ENCODE results near the gene SMIM43. TPM values are rescaled to one million over a fixed set of nuclear protein-coding genes. Genes with fewer than 3 reads are reported as not detected.
A peak's percentile ranks its signal among the peaks of the same experiment; 100 is the strongest.

SMIM43 gene
- total and polyA plus RNA-seq, 4 donors = 0.07 to 18.2 (median 0.16) TPM

DNA sequence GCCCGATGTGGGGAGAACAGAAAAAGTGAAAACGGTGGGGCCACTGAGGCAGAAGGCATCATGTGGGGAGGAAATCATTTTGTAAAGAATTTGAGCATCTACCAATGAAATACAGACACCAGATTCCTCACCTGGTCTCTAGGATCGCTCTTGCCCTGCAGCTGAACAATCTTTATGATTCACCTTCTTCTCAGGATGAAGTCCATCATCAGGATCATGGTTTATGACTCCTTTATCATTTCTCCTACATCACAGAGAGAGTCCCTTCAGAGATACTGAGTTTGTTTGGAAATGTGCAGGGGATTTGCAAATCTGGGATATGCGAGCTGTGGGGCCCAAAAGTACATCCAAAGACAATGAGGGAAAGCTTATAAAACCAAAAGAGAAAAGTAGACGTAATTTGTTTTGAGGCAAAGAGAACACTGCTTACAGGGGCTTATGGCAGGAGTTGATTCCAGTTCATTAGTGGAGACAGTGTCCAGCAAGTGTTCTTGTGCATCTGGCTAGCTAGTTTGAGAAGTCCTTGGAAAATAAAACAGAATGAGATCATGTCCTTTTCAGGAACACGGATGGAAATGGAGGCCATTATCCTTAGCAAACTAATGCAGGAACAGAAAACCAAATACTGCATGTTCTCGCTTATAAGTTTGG, 52.8 kb downstream of the SMIM43 start:
- H3K4me3 ChIP-seq = no peak overlapping the region
- no peaks in the 10 kb centered on the region for H3K27me3 ChIP-seq (ENCODE audit: control insufficient read depth in 3 of 3, insufficient read depth in 3 of 3, low read length in 2 of 3)
- 65 to 70% methylated on average over 7 of the region's 7 CpGs for WGBS, 2 donors
- DNase-seq (peak in 1 of 3 donors; percentile 34), ATAC-seq (ENCODE audit: insufficient read depth, low FRiP score) (no peak)
- H3K9me3 ChIP-seq (ENCODE audit: control insufficient read depth in 4 of 4, insufficient read depth in 3 of 4, low read length in 3 of 4) = no peaks in the 10 kb centered on the region
- peak overlapping the region in 1 of 2 donors; percentile 67 for H3K9ac ChIP-seq (ENCODE audit: insufficient read depth in 1 of 2, low read length in 2 of 2)
- peak overlapping the region; percentile 51 to 70 for H3K27ac ChIP-seq (ENCODE audit: low read depth in 1 of 2, low read length in 1 of 2)
- H3K36me3 ChIP-seq (ENCODE audit: control insufficient read depth in 4 of 4, insufficient read depth in 4 of 4, low read length in 4 of 4) = no peaks in the 10 kb centered on the region
- TF ChIP-seq CTCF (IDR thresholded peaks at IDR 0.05; ENCODE audit: control extremely low read depth, extremely low read depth) = no peak
- peaks cover 0 to 21% (median 0%) of the 10 kb centered on the region in 5 donors for H3K4me1 ChIP-seq (ENCODE audit: control insufficient read depth in 5 of 5, insufficient read depth in 5 of 5, low read length in 5 of 5)

DNA sequence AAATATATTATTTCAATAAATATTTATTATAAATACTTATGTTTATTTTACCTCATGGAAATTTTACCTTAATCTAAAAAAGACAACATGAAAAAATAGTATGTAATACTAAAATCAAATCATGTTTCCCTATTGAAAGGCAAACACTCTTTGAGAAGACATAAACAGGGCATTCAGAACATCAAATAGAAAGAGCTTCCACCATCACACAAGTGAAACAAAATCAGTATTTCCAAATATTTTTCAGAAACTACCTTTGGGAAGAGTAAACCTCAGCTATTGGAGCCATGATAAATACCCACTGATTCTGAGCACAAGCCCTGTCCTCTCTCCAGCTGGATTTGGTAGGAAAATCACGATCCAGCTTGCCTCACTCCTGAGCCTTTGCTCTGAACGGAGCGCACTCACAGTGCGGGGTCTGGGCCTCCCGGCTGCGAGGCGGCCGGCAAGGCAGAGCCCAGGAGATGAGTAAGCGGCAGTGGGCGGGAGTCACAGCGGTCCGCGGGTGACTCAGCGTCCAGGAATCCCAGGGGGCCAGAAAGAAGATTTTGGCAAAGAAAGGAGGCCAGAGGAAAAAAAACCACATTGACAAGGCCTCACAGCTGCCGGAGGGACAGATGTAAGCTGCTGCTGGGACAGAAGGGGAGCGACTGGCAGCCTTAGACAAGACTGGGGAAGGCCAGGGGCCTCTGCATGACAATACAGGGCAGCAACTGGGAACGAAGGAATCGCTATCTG, 53.5 kb downstream of the SMIM43 start:
- H3K4me1 ChIP-seq (ENCODE audit: control insufficient read depth in 5 of 5, insufficient read depth in 5 of 5, low read length in 5 of 5) = peaks cover 0 to 21% (median 0%) of the 10 kb centered on the region in 5 donors
- peak overlapping the region; percentile 51 to 70 for H3K27ac ChIP-seq (ENCODE audit: low read depth in 1 of 2, low read length in 1 of 2)
- H3K36me3 ChIP-seq (ENCODE audit: control insufficient read depth in 4 of 4, insufficient read depth in 4 of 4, low read length in 4 of 4) = no peaks in the 10 kb centered on the region
- no peaks in the 10 kb centered on the region for H3K27me3 ChIP-seq (ENCODE audit: control insufficient read depth in 3 of 3, insufficient read depth in 3 of 3, low read length in 2 of 3)
- H3K9me3 ChIP-seq (ENCODE audit: control insufficient read depth in 4 of 4, insufficient read depth in 3 of 4, low read length in 3 of 4) = no peaks in the 10 kb centered on the region
- no peak overlapping the region for H3K4me3 ChIP-seq
- 7 to 13% methylated on average over 18 of the region's 18 CpGs for WGBS, 2 donors
- peak; percentile 93 for ATAC-seq (ENCODE audit: insufficient read depth, low FRiP score)
- H3K9ac ChIP-seq (ENCODE audit: insufficient read depth in 1 of 2, low read length in 2 of 2) = peak overlapping the region in 1 of 2 donors; percentile 67
- peak; percentile 92 to 94 (median 94) for DNase-seq
- TF ChIP-seq CTCF (IDR thresholded peaks at IDR 0.05; ENCODE audit: control extremely low read depth, extremely low read depth) = no peak

GRCh38 chr4:121709766-121710405, 55.1 kb downstream of the SMIM43 start:
- peaks cover 0 to 21% (median 0%) of the 10 kb centered on the region in 5 donors for H3K4me1 ChIP-seq (ENCODE audit: control insufficient read depth in 5 of 5, insufficient read depth in 5 of 5, low read length in 5 of 5)
- no peaks in the 10 kb centered on the region for H3K27me3 ChIP-seq (ENCODE audit: control insufficient read depth in 3 of 3, insufficient read depth in 3 of 3, low read length in 2 of 3)
- no peaks in the 10 kb centered on the region for H3K9me3 ChIP-seq (ENCODE audit: control insufficient read depth in 4 of 4, insufficient read depth in 3 of 4, low read length in 3 of 4)
- no peaks in the 10 kb centered on the region for H3K36me3 ChIP-seq (ENCODE audit: control insufficient read depth in 4 of 4, insufficient read depth in 4 of 4, low read length in 4 of 4)
- no peak overlapping the region for H3K27ac ChIP-seq (ENCODE audit: low read depth in 1 of 2, low read length in 1 of 2)
- ATAC-seq (ENCODE audit: insufficient read depth, low FRiP score) (no peak), DNase-seq (no peak)
- H3K9ac ChIP-seq (ENCODE audit: insufficient read depth in 1 of 2, low read length in 2 of 2) = no peak overlapping the region
- H3K4me3 ChIP-seq = no peak overlapping the region
- TF ChIP-seq CTCF (IDR thresholded peaks at IDR 0.05; ENCODE audit: control extremely low read depth, extremely low read depth) = no peak
- 81 to 94% methylated on average over 3 of the region's 3 CpGs for WGBS, 2 donors

Other genes with a start within 250 kb of the SMIM43 start
- gene ANXA5, start 68.2 kb downstream of the SMIM43 start, total RNA-seq = 100 to 1,000 TPM; 250 to 406 TPM
- gene ANXA5, start 68.2 kb downstream of the SMIM43 start, polyA plus RNA-seq = 100 to 1,000 TPM; 440 to 479 TPM
- gene EXOSC9, start 36.2 kb upstream of the SMIM43 start, total RNA-seq = 10 to 100 TPM; 15.9 to 28.8 TPM
- 10 to 100 TPM; 21.8 to 30.9 TPM for gene EXOSC9, start 36.2 kb upstream of the SMIM43 start, polyA plus RNA-seq
- 1 to 10 TPM; 1.4 to 8.8 TPM for gene CCNA2, start 58.7 kb upstream of the SMIM43 start, total RNA-seq
- gene CCNA2, start 58.7 kb upstream of the SMIM43 start, polyA plus RNA-seq = 1 to 10 TPM; 1.5 to 2.0 TPM
- 10 to 100 TPM; 12.5 to 22.1 TPM for gene BBS7, start 105.3 kb upstream of the SMIM43 start, total RNA-seq
- gene BBS7, start 105.3 kb upstream of the SMIM43 start, polyA plus RNA-seq = 1 to 10 TPM; 8.6 to 9.1 TPM
- 1 to 10 TPM in 1 of 2 donors, under 1 TPM in 1; 0.67 to 6.3 TPM for gene TRPC3, start 186.9 kb upstream of the SMIM43 start, total RNA-seq
- under 1 TPM; 0.39 to 0.46 TPM for gene TRPC3, start 186.9 kb upstream of the SMIM43 start, polyA plus RNA-seq

Measured in lung (tissue), 12 donors.